A673 (cell line): Measurements from ENCODE around the gene NLGN1. TPM values are rescaled to one million over a fixed set of nuclear protein-coding genes. Genes with fewer than 3 reads are reported as not detected.

ENCODE experiments used
- BruUV-seq: library from RNA; stranded (reverse); fragments of 400-500 nt; replicated peaks from 2 replicates; lab custom pipeline; 2021; lab: Mats Ljungman, UMichigan
- CTCF ChIA-PET: fragments of 300-600 bp; sonication (Branson Sonifier 250); formaldehyde crosslinking; loops from one replicate; lab custom pipeline; 2022; ENCODE audit warnings: antibody characterized with exemption; lab: Charles Lee
- POLR2A ChIA-PET: fragments of 300-600 bp; sonication (Branson Sonifier 250); formaldehyde crosslinking; loops from one replicate; lab custom pipeline; 2022; ENCODE audit warnings: antibody characterized with exemption; ENCODE audit not compliant: low non-redundant PET; lab: Charles Lee
- DNase-seq: peaks from one replicate; pipeline ENCODE4 v3.0.0-alpha.2; 2015; ENCODE audit warnings: low spot score
- H3K27ac ChIP-seq: fragments of 200-600 bp; sonication (generic); 2 replicates; pipeline ENCODE4 v1.5.1; 2016; ENCODE audit warnings: mixed run types, low read depth, mild to moderate bottlenecking, mixed read lengths, antibody characterized with exemption, low read length; ENCODE audit not compliant: poor library complexity, severe bottlenecking
- H3K27me3 ChIP-seq: fragments of 200-600 bp; sonication (generic); replicated peaks from 2 replicates; pipeline ENCODE4 v1.6.1; 2017; ENCODE audit warnings: mixed run types, low read depth, mild to moderate bottlenecking, mixed read lengths, antibody characterized with exemption, low read length; ENCODE audit not compliant: insufficient read depth, poor library complexity
- H3K36me3 ChIP-seq: fragments of 200-600 bp; sonication (generic); 2 replicates; pipeline ENCODE4 v1.6.1; 2016; ENCODE audit warnings: mixed run types, mild to moderate bottlenecking, mixed read lengths, antibody characterized with exemption, low read length; ENCODE audit not compliant: insufficient read depth, poor library complexity, severe bottlenecking
- H3K4me1 ChIP-seq: fragments of 200-600 bp; sonication (generic); 2 replicates; pipeline ENCODE4 v1.6.1; 2017; ENCODE audit warnings: mixed run types, mild to moderate bottlenecking, mixed read lengths, antibody characterized with exemption, low read length; ENCODE audit not compliant: insufficient read depth, poor library complexity, severe bottlenecking
- H3K4me3 ChIP-seq: fragments of 200-600 bp; sonication (generic); 2 replicates; pipeline ENCODE4 v1.5.1; 2016; ENCODE audit warnings: low read depth, mixed run types, mild to moderate bottlenecking, mixed read lengths, low read length; ENCODE audit not compliant: poor library complexity, severe bottlenecking
- H3K9me3 ChIP-seq: fragments of 200-600 bp; sonication (generic); 2 replicates; pipeline ENCODE4 v1.6.1; 2016; ENCODE audit warnings: mixed run types, low read depth, mild to moderate bottlenecking, mixed read lengths, antibody characterized with exemption, low read length; ENCODE audit not compliant: poor library complexity, severe bottlenecking
- CTCF ChIP-seq: fragments of 300-800, 200-600 bp; sonication (generic); conservative IDR thresholded peaks from 2 replicates; pipeline ENCODE4 v1.5.1; 2017; ENCODE audit warnings: low read depth, mild to moderate bottlenecking, antibody characterized with exemption, low read length, moderate library complexity, mixed read lengths
- EZH2 ChIP-seq: fragments of 200-600 bp; sonication (generic); IDR thresholded peaks from 2 replicates; pipeline ENCODE4 v1.6.1; 2017; ENCODE audit warnings: borderline replicate concordance, low read depth, mild to moderate bottlenecking, mixed read lengths, antibody characterized with exemption, low read length; ENCODE audit not compliant: poor library complexity, severe bottlenecking
- intact Hi-C: fragments of 100-400 bp; cut with micrococcal nuclease; formaldehyde crosslinking; loops from one replicate; pipeline ENCODE4 v1.10.0; 2022; ENCODE audit not compliant: unreplicated experiment
- total RNA-seq: library from RNA; stranded (reverse); gene quantifications from 2 replicates; pipeline ENCODE4 v1.2.3, GENCODE V29; 2021

The NLGN1 gene
- total RNA-seq, 1 experiment from 2014 or later, result 0.39 TPM

GRCh38 chr3:173902401-173902800, 504.9 kb downstream of the NLGN1 start:
- CTCF ChIA-PET, result no interaction called here

GRCh38 chr3:173902871-173903270, 505.3 kb downstream of the NLGN1 start:
- TF ChIP-seq CTCF (no peak), EZH2 (no peak)
- H3K9me3 ChIP-seq, result no peaks in the 10 kb centered on the region
- intact Hi-C loops, result no loop called here
- BruUV-seq, result no TSS peak
- H3K27me3 ChIP-seq, result no peaks in the 10 kb centered on the region
- no peak overlapping the region for H3K4me3 ChIP-seq
- H3K27ac ChIP-seq, result no peak overlapping the region
- ChIA-PET POLR2A (no interaction called here), CTCF (no interaction called here)
- DNase-seq, result no peak
- H3K4me1 ChIP-seq, result no peaks in the 10 kb centered on the region
- no peaks in the 10 kb centered on the region for H3K36me3 ChIP-seq

More at GRCh38 chr3:173902401-173902800, 504.9 kb downstream of the NLGN1 start:
- intact Hi-C loops, result no loop called here
- H3K4me1 ChIP-seq, result no peaks in the 10 kb centered on the region
- BruUV-seq, result no TSS peak
- POLR2A ChIA-PET, result no interaction called here
- no peak overlapping the region for H3K27ac ChIP-seq
- TF ChIP-seq CTCF (no peak), EZH2 (no peak)
- no peak overlapping the region for H3K4me3 ChIP-seq
- H3K36me3 ChIP-seq, result no peaks in the 10 kb centered on the region
- no peak for DNase-seq
- H3K9me3 ChIP-seq, result no peaks in the 10 kb centered on the region
- H3K27me3 ChIP-seq, result no peaks in the 10 kb centered on the region

- H3K27me3 ChIP-seq, result no peaks in the 10 kb centered on the region
- TF ChIP-seq CTCF (no peak), EZH2 (no peak)
- ChIA-PET POLR2A (no interaction called here), CTCF (no interaction called here)
- intact Hi-C loops, result no loop called here
- H3K4me1 ChIP-seq, result no peaks in the 10 kb centered on the region
- no peaks in the 10 kb centered on the region for H3K36me3 ChIP-seq
- no peak overlapping the region for H3K4me3 ChIP-seq
- BruUV-seq, result no TSS peak
- no peak overlapping the region for H3K27ac ChIP-seq
- DNase-seq, result no peak
- no peaks in the 10 kb centered on the region for H3K9me3 ChIP-seq
These were observed 507.8 kb downstream of the NLGN1 start for GRCh38 chr3:173905381-173905780.
